K562 (cell line): ENCODE results near the gene C10orf71. TPM values are rescaled to one million over a fixed set of nuclear protein-coding genes. Genes with fewer than 3 reads are reported as not detected.
A peak's percentile ranks its signal among the peaks of the same experiment; 100 is the strongest.

Source experiments
- ATAC-seq: fragments of 200-7000 bp; cut with Tn5 transposase; 3 replicates; pipeline ENCODE4 v1.9.1; 2020; ENCODE audit warnings: moderate library complexity
- Bru-seq: library from RNA; stranded (reverse); fragments of 400-500 nt; gene quantifications from one replicate; lab custom pipeline; 2021; lab: Mats Ljungman, UMichigan
- BruChase-seq, 2 experiments: library from RNA; stranded (reverse); fragments of 400-500 nt; gene quantifications; one replicate each; lab custom pipeline; 2021; lab: Mats Ljungman, UMichigan
- BruUV-seq: library from RNA; stranded (reverse); fragments of 400-500 nt; replicated peaks from 2 replicates; lab custom pipeline; 2021; lab: Mats Ljungman, UMichigan
- CTCF ChIA-PET: fragments of 300-600 bp; formaldehyde crosslinking; extraction: SDS; loops from one replicate; lab custom pipeline; 2021; ENCODE audit warnings: low intra/inter-chr PET ratio; lab: Yijun Ruan, JAX
- POLR2A ChIA-PET: fragments of 300-600, 350-650 bp; sonication (Branson Sonifier 250); formaldehyde crosslinking; extraction: SDS; loops from one replicate; lab custom pipeline; 2021; ENCODE audit warnings: antibody characterized with exemption, inconsistent platforms; lab: Yijun Ruan, JAX
- DNase-seq, 4 experiments: peaks; one replicate each; pipeline versions ENCODE4 v3.0.0 to v3.0.0-alpha.2; 2011 to 2018; ENCODE audit warnings: low spot score in 3 of 4, mixed read lengths in 3 of 4; ENCODE audit errors: extremely low read depth in 1 of 4
- FAIRE-seq: peaks from 2 replicates; lab custom pipeline; 2011; peaks lifted over from hg19 to GRCh38; lab: Jason Lieb, UNC
- H2AFZ ChIP-seq: 2 replicates; pipeline ENCODE4 v1.6.0; 2011; ENCODE audit warnings: low read depth, low read length, control low read depth, inconsistent platforms
- H3K27ac ChIP-seq: fragments of 200-600 bp; 3 replicates; pipeline ENCODE4 v1.8.0; 2011; ENCODE audit warnings: low read depth, mild to moderate bottlenecking, control low read depth, inconsistent platforms, low read length, moderate library complexity, mixed read lengths; ENCODE audit errors: extremely low read depth
- H3K27me3 ChIP-seq, 2 experiments: fragments of 300-600 bp in 1 of 2; 2 replicates in 1 of 2; 3 replicates in 1 of 2; pipeline versions ENCODE4 v1.6.0 to v1.8.0; 2011; ENCODE audit warnings: inconsistent platforms in 2 of 2, low read length in 2 of 2, mild to moderate bottlenecking in 1 of 2, mixed read lengths in 1 of 2, moderate library complexity in 1 of 2; ENCODE audit not compliant: control insufficient read depth in 2 of 2, insufficient read depth in 2 of 2
- H3K36me3 ChIP-seq: fragments of 300-600 bp; 3 replicates; pipeline ENCODE4 v1.8.0; 2011; ENCODE audit warnings: mild to moderate bottlenecking, low read length, inconsistent platforms; ENCODE audit not compliant: control insufficient read depth, insufficient read depth
- H3K4me1 ChIP-seq, 2 experiments: fragments of 200-600 bp in 1 of 2; replicated peaks in 1 of 2; 2 replicates in 1 of 2; 3 replicates in 1 of 2; pipeline versions ENCODE4 v1.5.1 to v1.8.0; 2011; ENCODE audit warnings: inconsistent platforms in 2 of 2, low read length in 2 of 2, mild to moderate bottlenecking in 1 of 2, mixed read lengths in 1 of 2, moderate library complexity in 1 of 2; ENCODE audit not compliant: control insufficient read depth in 2 of 2, insufficient read depth in 2 of 2
- H3K4me2 ChIP-seq: 2 replicates; pipeline ENCODE4 v1.6.1; 2011; ENCODE audit warnings: low read length, control low read depth, inconsistent platforms, mixed read lengths; ENCODE audit not compliant: insufficient read depth
- H3K4me3 ChIP-seq: fragments of 200-600 bp; sonication (generic), shearing (Covaris generic); 2 replicates; pipeline ENCODE4 v1.5.1; 2016; ENCODE audit warnings: control low read depth, inconsistent platforms
- H3K79me2 ChIP-seq: fragments of 200-600 bp; 3 replicates; pipeline ENCODE4 v1.8.0; 2011; ENCODE audit warnings: low read length, inconsistent platforms; ENCODE audit not compliant: control insufficient read depth, insufficient read depth
- H3K9ac ChIP-seq, 2 experiments: 2 replicates each; pipeline versions ENCODE4 v1.6.0 to v1.6.1; 2011; ENCODE audit warnings: low read depth in 2 of 2, low read length in 2 of 2, control low read depth in 1 of 2, inconsistent platforms in 1 of 2, mild to moderate bottlenecking in 1 of 2, mixed read lengths in 1 of 2; ENCODE audit not compliant: insufficient read depth in 1 of 2
- H3K9me1 ChIP-seq: one replicate; pipeline ENCODE4 v1.6.0; 2011; ENCODE audit warnings: inconsistent platforms, mild to moderate bottlenecking, low read length, moderate library complexity; ENCODE audit not compliant: control insufficient read depth, insufficient read depth
- H3K9me3 ChIP-seq: replicated peaks from 2 replicates; pipeline ENCODE4 v1.5.1; 2011; ENCODE audit warnings: low read depth, low read length, inconsistent platforms; ENCODE audit not compliant: control insufficient read depth, insufficient read depth
- H4K20me1 ChIP-seq: replicated peaks from 2 replicates; pipeline ENCODE4 v1.6.1; 2011; ENCODE audit warnings: low read length, inconsistent platforms, mixed read lengths; ENCODE audit not compliant: control insufficient read depth, insufficient read depth
- CBFB ChIP-seq: sonication (generic); formaldehyde crosslinking; IDR thresholded peaks from 2 replicates; pipeline ENCODE4 v1.4.0; 2020; ENCODE audit warnings: mild to moderate bottlenecking, missing genetic modification reagents
- EZH2 ChIP-seq: IDR thresholded peaks from 2 replicates; pipeline ENCODE4 v1.6.1; 2012; ENCODE audit warnings: low read depth, mild to moderate bottlenecking, inconsistent platforms, low read length, borderline replicate concordance
- HDAC8 ChIP-seq: fragments of 450-650 bp; IDR thresholded peaks from 2 replicates; pipeline ENCODE4 v1.6.1; 2016; ENCODE audit warnings: mild to moderate bottlenecking, missing genetic modification characterization, moderate library complexity, missing compliant biosample characterization
- NEUROD1 ChIP-seq: fragments of 150-350 bp; IDR thresholded peaks from 2 replicates; pipeline ENCODE4 v1.6.1; 2014; ENCODE audit warnings: borderline replicate concordance, low read length, low read depth; ENCODE audit not compliant: partially characterized antibody
- POLR2B ChIP-seq: fragments of 450-650 bp; IDR thresholded peaks from 2 replicates; pipeline ENCODE4 v1.6.1; 2018; ENCODE audit warnings: low read depth; ENCODE audit not compliant: partially characterized antibody
- SAFB ChIP-seq: fragments of 200-400 bp; formaldehyde crosslinking; IDR thresholded peaks from 2 replicates; pipeline ENCODE4 v1.6.1; 2017; ENCODE audit warnings: low read depth, low read length, borderline replicate concordance
- ZNF584 ChIP-seq: fragments of 200-800 bp; sonication (Bioruptor generic); IDR thresholded peaks from 2 replicates; pipeline ENCODE4 v1.6.1; 2016; ENCODE audit warnings: low read depth, mild to moderate bottlenecking, missing genetic modification characterization, missing compliant biosample characterization
- WGBS: fragments of 100-300 bp; shearing (Covaris generic); methylation state at CpG from one replicate; pipeline ENCODE4 v1.1.6; 2016; ENCODE audit warnings: low coverage, mixed read lengths; ENCODE audit not compliant: insufficient coverage; ENCODE audit errors: missing lambda C conversion rate; 5-methylcytosine and 5-hydroxymethylcytosine counted together
- in situ Hi-C: fragments of 300-500 bp; cut with MboI; formaldehyde crosslinking; loops from 4 replicates; pipeline ENCODE4 v1.15.0; 2018; ENCODE audit warnings: inconsistent platforms, mixed read lengths
- intact Hi-C: fragments of 100-400 bp; cut with micrococcal nuclease; formaldehyde crosslinking; loops from 2 replicates; pipeline ENCODE4 v1.14.2; 2022
- long read RNA-seq, 3 experiments: library from polyadenylated mRNA in 2 of 3; library from RNA in 1 of 3; unstranded in 2 of 3; stranded (forward) in 1 of 3; transcript quantifications; one replicate each; pipeline ENCODE4 v2.0.0, GENCODE V29; 2019 to 2022
- polyA minus RNA-seq, 3 experiments: library from RNA; depleted of rRNA, polyadenylated mRNA; stranded (reverse); fragments of >200 nt; gene quantifications; 2 replicates each; pipeline ENCODE4 v1.2.3, GENCODE V29; 2011
- polyA plus RNA-seq, 8 experiments: library from polyadenylated mRNA; depleted of rRNA in 4 of 8; stranded (reverse) in 5 of 8; unstranded in 3 of 8; fragments of >200 nt; fragmentation: Nextera tagmentation in 2 of 8; fragmentation: Illumina TruSeq in 1 of 8; extraction: Ambion mirVana in 2 of 8; extraction: Trizol in 1 of 8; gene quantifications; 2 replicates each; pipeline versions ENCODE4 v1.2.1 to v1.2.3, GENCODE V29; 2011 to 2014; ENCODE audit warnings: inconsistent platforms in 1 of 8, missing spikeins in 1 of 8
- total RNA-seq, 7 experiments: library from RNA; depleted of rRNA in 6 of 7; stranded (reverse); fragments of >200 nt in 6 of 7; fragmentation: Illumina TruSeq in 2 of 7; extraction: Trizol in 2 of 7; gene quantifications; 2 replicates each; pipeline versions ENCODE4 v1.2.1 to v1.2.3, GENCODE V29; 2011 to 2021; ENCODE audit warnings: low replicate concordance in 1 of 7
- TF ChIP-seq, protein P1 (sequence below): sonication (generic); formaldehyde crosslinking; IDR thresholded peaks from 2 replicates; pipeline ENCODE4 v1.8.0; 2022; ENCODE audit warnings: mild to moderate bottlenecking, low read depth, missing genetic modification reagents

C10orf71 gene, protein sequence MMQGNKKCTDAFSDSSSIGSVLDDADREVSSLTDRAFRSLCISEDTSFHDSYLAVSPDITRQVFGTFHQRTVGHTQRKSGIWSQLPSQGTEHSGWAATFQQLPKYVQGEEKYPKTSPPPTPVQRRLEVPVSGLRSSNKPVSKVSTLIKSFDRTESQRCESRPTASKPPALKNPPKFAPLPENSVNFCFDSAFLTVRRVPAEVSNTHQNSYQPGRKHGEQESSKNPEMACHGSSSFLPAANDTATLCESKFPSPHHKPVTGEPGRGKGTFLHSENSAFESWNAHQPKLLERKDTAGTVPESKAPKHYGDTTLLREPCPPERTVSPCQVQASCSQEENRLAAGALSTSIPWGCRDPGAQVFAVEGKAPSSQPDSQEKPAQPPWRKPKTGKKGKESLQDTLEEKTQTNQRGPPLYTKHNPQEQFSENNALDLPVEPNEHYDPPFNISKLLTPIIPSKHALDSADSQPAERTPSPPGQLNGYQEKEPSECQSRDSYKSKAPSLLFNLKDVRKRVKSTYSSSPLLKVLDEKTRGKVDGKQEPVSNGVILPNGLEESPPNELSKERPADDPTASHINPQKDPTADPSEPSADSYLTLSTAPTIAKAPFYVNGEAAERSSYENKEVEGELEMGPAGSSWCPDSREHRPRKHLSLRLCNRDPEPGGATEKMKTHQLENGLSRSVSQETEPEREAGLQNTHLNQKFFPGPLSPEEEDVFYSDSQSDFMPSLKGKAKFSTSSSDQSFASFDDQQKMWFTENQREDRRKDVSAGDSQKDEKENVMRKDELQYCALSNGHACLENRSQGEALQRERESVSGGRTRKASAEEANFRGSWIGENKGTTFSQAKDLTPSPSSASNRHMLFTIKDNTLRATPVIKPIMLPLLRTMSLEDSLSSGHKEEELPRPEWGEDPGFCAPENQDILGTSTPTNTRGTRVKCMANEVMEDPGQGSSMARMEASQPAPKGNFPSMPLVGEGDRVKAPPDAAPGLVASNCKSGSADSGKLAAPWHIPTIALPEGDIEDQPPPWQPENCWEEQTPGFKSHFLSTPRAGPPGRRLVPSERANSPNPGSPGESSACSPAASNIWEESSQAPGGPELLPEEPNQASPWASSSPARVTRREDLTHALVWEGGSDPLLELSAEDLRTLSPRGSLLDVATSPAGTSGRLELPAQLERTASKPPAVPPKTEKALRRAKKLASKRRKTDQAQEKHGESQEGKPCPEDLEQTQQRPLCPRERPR (N-terminal part only)
- total RNA-seq (2011; cell fraction: chromatin; rRNA removed; ENCODE audit: low replicate concordance): 9.0 and 13.8 TPM in 2 replicates
- 5.0 and 7.8 TPM in 2 replicates for total RNA-seq (2011; cell fraction: nucleolus; rRNA removed)
- total RNA-seq (2011; cell fraction: nucleoplasm; rRNA removed): 6.0 and 7.1 TPM in 2 replicates
- total RNA-seq (2014; rRNA removed) (1.1 and 1.7 TPM in 2 replicates), total RNA-seq (2014; rRNA removed; fragmentation: Illumina TruSeq; extraction: Trizol) (1.7 and 2.2 TPM in 2 replicates), total RNA-seq (2015; rRNA removed; fragmentation: Illumina TruSeq; extraction: Trizol) (1.5 and 2.4 TPM in 2 replicates), total RNA-seq (2021) (4.5 and 4.9 TPM in 2 replicates), polyA plus RNA-seq (2011; rRNA removed) (0.89 and 1.0 TPM in 2 replicates), polyA plus RNA-seq (2014; fragmentation: Illumina TruSeq; extraction: Trizol) (2.1 and 2.5 TPM in 2 replicates), polyA plus RNA-seq (2014; fragmentation: Nextera tagmentation; extraction: Ambion mirVana) (under 1 TPM; 0.06 to 0.30 TPM), polyA plus RNA-seq (2014; rRNA removed) (1.1 and 1.3 TPM in 2 replicates), polyA minus RNA-seq (2011; rRNA and poly(A)+ RNA removed) (3.6 TPM in 2 replicates), Bru-seq, nascent RNA (percentile 65 among the genes with signal in this experiment), BruChase-seq, experiment 1, labeled RNA remaining after a 2-hour chase (percentile 53 among the genes with signal in this experiment), BruChase-seq, experiment 2, labeled RNA remaining after a 6-hour chase (percentile 50 among the genes with signal in this experiment)
- 0.71 and 1.0 TPM in 2 replicates for polyA plus RNA-seq (2011; cell fraction: cytosol; rRNA removed)
- 2.5 and 5.7 TPM in 2 replicates for polyA plus RNA-seq (2011; cell fraction: nucleus; rRNA removed)
- polyA plus RNA-seq (2012): 2.2 TPM in 2 replicates
- 2.8 and 3.1 TPM in 2 replicates for polyA minus RNA-seq (2011; cell fraction: cytosol; rRNA and poly(A)+ RNA removed)
- polyA minus RNA-seq (2011; cell fraction: nucleus; rRNA and poly(A)+ RNA removed): 5.8 and 7.6 TPM in 2 replicates
- long read RNA-seq, experiment 1, partial matches to known transcripts: 1 of 9 reads
- long read RNA-seq, experiment 1, other reads (novel, unspliced or antisense): 8 of 9 reads
- long read RNA-seq, experiment 2, full-length matches to known transcripts: 1 of 6 reads
- long read RNA-seq, experiment 2, partial matches to known transcripts: 0 of 6 reads
- long read RNA-seq, experiment 2, other reads (novel, unspliced or antisense): 5 of 6 reads
- long read RNA-seq, experiment 3: 0 reads

DNA sequence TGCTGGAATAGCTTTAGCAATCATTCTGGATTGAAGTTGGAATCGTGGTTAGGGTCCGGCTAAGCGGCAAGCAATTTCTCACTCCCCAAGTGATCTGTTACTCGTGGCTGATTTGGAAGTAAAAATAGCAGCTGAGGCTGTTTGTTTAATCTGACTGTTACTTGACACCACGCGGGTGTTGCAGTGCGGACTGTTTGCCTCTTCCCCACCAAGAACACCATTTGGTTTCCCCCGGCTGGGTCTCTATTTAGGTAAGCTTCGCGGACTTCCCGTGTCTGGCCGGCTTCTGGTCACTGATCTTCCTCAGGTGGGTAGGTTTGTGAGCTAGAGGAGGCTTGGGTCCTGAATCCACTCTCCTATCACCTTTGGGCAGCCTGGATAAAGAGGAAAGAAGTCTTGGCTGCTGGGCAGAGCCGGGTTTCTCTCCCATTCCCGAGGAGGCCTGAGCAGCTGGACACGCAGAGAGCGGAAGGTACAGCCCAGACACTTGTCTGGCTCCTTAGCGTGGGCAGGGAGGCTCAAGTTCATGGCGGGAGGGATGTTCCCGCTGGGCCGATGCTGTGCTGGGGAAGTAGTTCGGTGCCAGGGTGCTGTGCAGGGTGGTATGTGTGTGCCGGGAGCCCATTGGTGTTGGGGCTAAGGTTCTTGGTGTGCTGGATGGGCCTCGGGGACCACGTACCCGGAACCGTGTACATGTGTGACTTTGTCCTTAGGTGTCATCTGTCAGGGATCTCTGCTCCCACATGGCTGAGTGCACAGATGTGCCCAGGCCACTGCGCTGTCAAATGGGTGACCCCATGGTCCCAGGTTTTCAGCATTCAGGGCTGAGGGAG, at the start of gene C10orf71:
Gene C10orf71 (plus strand): TSS at position 188 of the 833 bp plus-strand sequence. CDS start 23,376 bp downstream, outside the sequence.
- FAIRE-seq (peak; percentile 71), ATAC-seq (peak; percentile 47), DNase-seq (peak; percentile 67 to 75 (median 74))
- H2AFZ ChIP-seq: peak within 1 kb of the TSS; percentile 98
- ChIA-PET POLR2A (interaction anchor here (0.6 to 2.1 kb wide), 13 partner anchors 10 to 317 kb away, joined by 3 to 12 read pairs (median 4); no protein-coding TSS in a partner anchor), CTCF (no interaction called here)
- in situ Hi-C loops: no loop called here
- H3K79me2 ChIP-seq: peaks cover 39% of the 10 kb centered on the region
- intact Hi-C loops: no loop called here
- H4K20me1 ChIP-seq: no peaks in the 10 kb centered on the region
- peaks cover 5% of the 10 kb centered on the region; the same call in 2 of the 3 replicates for H3K36me3 ChIP-seq
- no peaks in the 10 kb centered on the region for H3K9me3 ChIP-seq
- peak within 1 kb of the TSS; percentile 94 for H3K27ac ChIP-seq
- H3K4me1 ChIP-seq: peaks cover 42 to 60% of the 10 kb centered on the region in 2 experiments
- peak within 1 kb of the TSS; percentile 97 for H3K4me2 ChIP-seq
- H3K27me3 ChIP-seq: no peaks in the 10 kb centered on the region
- BruUV-seq: TSS peak; percentile 64
- H3K9ac ChIP-seq: peak within 1 kb of the TSS; percentile 90 to 94
- peak within 1 kb of the TSS; percentile 38 for H3K4me3 ChIP-seq
- H3K9me1 ChIP-seq: no peaks in the 10 kb centered on the region
- WGBS: 5% methylated on average over 27 of the region's 27 CpGs
- TF ChIP-seq NEUROD1 (no peak), POLR2B (peak; percentile 18), SAFB (no peak), EZH2 (no peak), ZNF584 (CRISPR knock-in tag) (no peak; the same call in 1 of the 2 replicates), CBFB (CRISPR knock-in tag) (0 out of 2 replicates have a peak, but pooled peaks have one; percentile 16), HDAC8 (peak; percentile 51; the same call in 1 of the 2 replicates)
- TF ChIP-seq, protein P1, sequence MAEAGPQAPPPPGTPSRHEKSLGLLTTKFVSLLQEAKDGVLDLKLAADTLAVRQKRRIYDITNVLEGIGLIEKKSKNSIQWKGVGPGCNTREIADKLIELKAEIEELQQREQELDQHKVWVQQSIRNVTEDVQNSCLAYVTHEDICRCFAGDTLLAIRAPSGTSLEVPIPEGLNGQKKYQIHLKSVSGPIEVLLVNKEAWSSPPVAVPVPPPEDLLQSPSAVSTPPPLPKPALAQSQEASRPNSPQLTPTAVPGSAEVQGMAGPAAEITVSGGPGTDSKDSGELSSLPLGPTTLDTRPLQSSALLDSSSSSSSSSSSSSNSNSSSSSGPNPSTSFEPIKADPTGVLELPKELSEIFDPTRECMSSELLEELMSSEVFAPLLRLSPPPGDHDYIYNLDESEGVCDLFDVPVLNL (CRISPR knock-in tag): no peak
